ENCODE results near the gene ALDH1L2.

DNA sequence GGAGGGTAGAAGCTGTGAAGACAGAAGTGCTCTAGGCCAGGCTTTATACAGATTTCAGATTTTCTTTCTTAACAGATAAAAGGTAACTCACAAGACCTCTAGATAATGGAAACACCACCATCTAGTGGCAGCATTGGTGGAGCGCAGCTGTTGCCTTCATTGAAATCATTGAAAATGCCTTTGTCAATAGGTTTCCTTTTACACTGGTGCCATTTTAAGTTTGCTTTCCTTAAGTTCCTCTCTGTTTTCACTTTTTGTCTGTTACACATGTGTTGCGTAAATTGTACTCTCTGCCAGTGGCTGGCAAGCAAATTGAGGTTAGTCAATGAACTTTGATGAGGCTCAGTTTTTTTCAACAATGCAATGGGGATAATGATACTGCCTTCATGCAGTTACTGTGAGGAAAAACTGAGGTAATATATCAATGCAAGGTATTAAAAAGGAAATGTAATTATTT is 31.1 kb downstream of the ALDH1L2 start:
- TF ChIP-seq, protein P1, sequence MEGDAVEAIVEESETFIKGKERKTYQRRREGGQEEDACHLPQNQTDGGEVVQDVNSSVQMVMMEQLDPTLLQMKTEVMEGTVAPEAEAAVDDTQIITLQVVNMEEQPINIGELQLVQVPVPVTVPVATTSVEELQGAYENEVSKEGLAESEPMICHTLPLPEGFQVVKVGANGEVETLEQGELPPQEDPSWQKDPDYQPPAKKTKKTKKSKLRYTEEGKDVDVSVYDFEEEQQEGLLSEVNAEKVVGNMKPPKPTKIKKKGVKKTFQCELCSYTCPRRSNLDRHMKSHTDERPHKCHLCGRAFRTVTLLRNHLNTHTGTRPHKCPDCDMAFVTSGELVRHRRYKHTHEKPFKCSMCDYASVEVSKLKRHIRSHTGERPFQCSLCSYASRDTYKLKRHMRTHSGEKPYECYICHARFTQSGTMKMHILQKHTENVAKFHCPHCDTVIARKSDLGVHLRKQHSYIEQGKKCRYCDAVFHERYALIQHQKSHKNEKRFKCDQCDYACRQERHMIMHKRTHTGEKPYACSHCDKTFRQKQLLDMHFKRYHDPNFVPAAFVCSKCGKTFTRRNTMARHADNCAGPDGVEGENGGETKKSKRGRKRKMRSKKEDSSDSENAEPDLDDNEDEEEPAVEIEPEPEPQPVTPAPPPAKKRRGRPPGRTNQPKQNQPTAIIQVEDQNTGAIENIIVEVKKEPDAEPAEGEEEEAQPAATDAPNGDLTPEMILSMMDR (conservative IDR thresholded peaks at IDR 0.05; ENCODE audit: low read depth, low read length): peak; percentile 99
- TF ChIP-seq EZH2 (IDR thresholded peaks at IDR 0.05; ENCODE audit: low read length, unreplicated experiment): no peak
